ENCODE measurements around the gene IQGAP2.

GRCh38 chr5:76482984-76483383 lies 79.9 kb downstream of the IQGAP2 start:
- no peak for TF ChIP-seq MTF1 (CRISPR knock-in tag; IDR thresholded peaks at IDR 0.05; ENCODE audit: borderline replicate concordance)
- no peak for TF ChIP-seq PCBP2 (IDR thresholded peaks at IDR 0.05; ENCODE audit: low read depth, low read length, poor library complexity, severe bottlenecking)
- no peak for TF ChIP-seq MYC (IDR thresholded peaks at IDR 0.05; ENCODE audit: low read depth, low read length)
- TF ChIP-seq MYC (CRISPR knock-in tag; IDR thresholded peaks at IDR 0.05; ENCODE audit: borderline replicate concordance, low read depth): no peak
- no peak for TF ChIP-seq RFX5 (IDR thresholded peaks at IDR 0.05; ENCODE audit: low read depth, low read length)
- no peak for TF ChIP-seq HMG20B (CRISPR knock-in tag; IDR thresholded peaks at IDR 0.05)
- no peak for TF ChIP-seq ZZZ3 (IDR thresholded peaks at IDR 0.05)
- no peak for TF ChIP-seq USF2 (CRISPR knock-in tag; IDR thresholded peaks at IDR 0.05)
- TF ChIP-seq SMARCE1 (IDR thresholded peaks at IDR 0.05): no peak
- no peak for TF ChIP-seq ZNF407 (IDR thresholded peaks at IDR 0.05; ENCODE audit: low read depth)
- no peak for TF ChIP-seq ATF2 (CRISPR knock-in tag; IDR thresholded peaks at IDR 0.05)
- TF ChIP-seq, protein P1, sequence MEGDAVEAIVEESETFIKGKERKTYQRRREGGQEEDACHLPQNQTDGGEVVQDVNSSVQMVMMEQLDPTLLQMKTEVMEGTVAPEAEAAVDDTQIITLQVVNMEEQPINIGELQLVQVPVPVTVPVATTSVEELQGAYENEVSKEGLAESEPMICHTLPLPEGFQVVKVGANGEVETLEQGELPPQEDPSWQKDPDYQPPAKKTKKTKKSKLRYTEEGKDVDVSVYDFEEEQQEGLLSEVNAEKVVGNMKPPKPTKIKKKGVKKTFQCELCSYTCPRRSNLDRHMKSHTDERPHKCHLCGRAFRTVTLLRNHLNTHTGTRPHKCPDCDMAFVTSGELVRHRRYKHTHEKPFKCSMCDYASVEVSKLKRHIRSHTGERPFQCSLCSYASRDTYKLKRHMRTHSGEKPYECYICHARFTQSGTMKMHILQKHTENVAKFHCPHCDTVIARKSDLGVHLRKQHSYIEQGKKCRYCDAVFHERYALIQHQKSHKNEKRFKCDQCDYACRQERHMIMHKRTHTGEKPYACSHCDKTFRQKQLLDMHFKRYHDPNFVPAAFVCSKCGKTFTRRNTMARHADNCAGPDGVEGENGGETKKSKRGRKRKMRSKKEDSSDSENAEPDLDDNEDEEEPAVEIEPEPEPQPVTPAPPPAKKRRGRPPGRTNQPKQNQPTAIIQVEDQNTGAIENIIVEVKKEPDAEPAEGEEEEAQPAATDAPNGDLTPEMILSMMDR (IDR thresholded peaks at IDR 0.05 in 2 of 3, conservative IDR thresholded peaks at IDR 0.05 in 1 of 3; ENCODE audit: insufficient read depth in 2 of 3, low read depth in 1 of 3, low read length in 3 of 3): no peak
- TF ChIP-seq ELF4 (CRISPR knock-in tag; IDR thresholded peaks at IDR 0.05): no peak
- TF ChIP-seq FOXA3 (CRISPR knock-in tag; conservative IDR thresholded peaks at IDR 0.05 in 1 of 2, IDR thresholded peaks at IDR 0.05 in 1 of 2): no peak
